GM23338 (cell line): Measurements from ENCODE around the gene GSTP1. TPM values are rescaled to one million over a fixed set of nuclear protein-coding genes. Genes with fewer than 3 reads are reported as not detected.

Source experiments
- ATAC-seq: fragments of 200-7000 bp; cut with Tn5 transposase; 3 replicates; pipeline ENCODE4 v1.9.1; 2020
- DNase-seq: peaks from one replicate; pipeline ENCODE4 v3.0.0-alpha.2; 2015; ENCODE audit warnings: low spot score
- H2AFZ ChIP-seq: fragments of 200-600 bp; sonication (generic); 2 replicates; pipeline ENCODE4 v1.8.0; 2016; ENCODE audit warnings: antibody characterized with exemption, mild to moderate bottlenecking, moderate library complexity
- H3F3A ChIP-seq: fragments of 200-600 bp; sonication (generic); replicated peaks from 2 replicates; pipeline ENCODE4 v1.8.0; 2017; ENCODE audit warnings: antibody characterized with exemption, mixed run types, low read depth
- H3K27ac ChIP-seq: fragments of 200-600 bp; sonication (generic); 2 replicates; pipeline ENCODE4 v1.6.1; 2016; ENCODE audit warnings: low read depth
- H3K27me3 ChIP-seq: fragments of 200-600 bp; sonication (generic); 2 replicates; pipeline ENCODE4 v1.8.0; 2016; ENCODE audit warnings: mild to moderate bottlenecking, mixed run types, moderate library complexity; ENCODE audit not compliant: insufficient read depth
- H3K36me3 ChIP-seq: fragments of 200-600 bp; sonication (generic); 2 replicates; pipeline ENCODE4 v1.8.0; 2016; ENCODE audit warnings: mild to moderate bottlenecking; ENCODE audit not compliant: insufficient read depth
- H3K4me1 ChIP-seq: fragments of 200-600 bp; sonication (generic); 2 replicates; pipeline ENCODE4 v1.8.0; 2016; ENCODE audit warnings: mild to moderate bottlenecking, moderate library complexity; ENCODE audit not compliant: insufficient read depth
- H3K4me2 ChIP-seq: fragments of 200-600 bp; sonication (generic); 2 replicates; pipeline ENCODE4 v1.7.1; 2017; ENCODE audit warnings: mixed run types
- H3K4me3 ChIP-seq: fragments of 200-600 bp; sonication (generic); 2 replicates; pipeline ENCODE4 v1.6.1; 2016; ENCODE audit warnings: mixed run types
- H3K79me2 ChIP-seq: fragments of 200-600 bp; sonication (generic); replicated peaks from 2 replicates; pipeline ENCODE4 v1.8.0; 2017; ENCODE audit warnings: mild to moderate bottlenecking; ENCODE audit not compliant: insufficient read depth
- H3K9me2 ChIP-seq: fragments of 200-600 bp; sonication (generic); 2 replicates; pipeline ENCODE4 v1.8.0; 2017; ENCODE audit not compliant: insufficient read depth
- H4K20me1 ChIP-seq: fragments of 200-600 bp; sonication (generic); replicated peaks from 2 replicates; pipeline ENCODE4 v1.8.0; 2017; ENCODE audit warnings: mild to moderate bottlenecking; ENCODE audit not compliant: insufficient read depth
- H3K27ac Mint-ChIP-seq: 2 replicates; pipeline ENCODE4 v1.8.0; 2020; ENCODE audit warnings: inconsistent platforms, mild to moderate bottlenecking, moderate library complexity, mixed read lengths
- H3K27me3 Mint-ChIP-seq: 3 replicates; pipeline ENCODE4 v1.8.0; 2022; ENCODE audit warnings: low read depth, mild to moderate bottlenecking, moderate library complexity, mixed read lengths, inconsistent platforms; ENCODE audit not compliant: insufficient read depth, poor library complexity
- H3K36me3 Mint-ChIP-seq: 3 replicates; pipeline ENCODE4 v1.8.0; 2021; ENCODE audit warnings: low read depth, mild to moderate bottlenecking, inconsistent platforms, moderate library complexity, mixed read lengths
- H3K4me1 Mint-ChIP-seq: 3 replicates; pipeline ENCODE4 v1.8.0; 2020; ENCODE audit warnings: mild to moderate bottlenecking, inconsistent platforms, mixed read lengths
- H3K4me3 Mint-ChIP-seq: 3 replicates; pipeline ENCODE4 v1.8.0; 2021; ENCODE audit warnings: moderate library complexity, mild to moderate bottlenecking, inconsistent platforms, mixed read lengths
- H3K9me3 Mint-ChIP-seq: 3 replicates; pipeline ENCODE4 v1.8.0; 2020; ENCODE audit warnings: moderate library complexity, mild to moderate bottlenecking, inconsistent platforms, mixed read lengths
- CREB1 ChIP-seq: fragments of 250-450 bp; sonication (Bioruptor Pico); IDR thresholded peaks from 2 replicates; pipeline ENCODE4 v1.5.0; 2020; ENCODE audit warnings: low read depth, mild to moderate bottlenecking, moderate library complexity
- CTCF ChIP-seq, 2 experiments: fragments of 200-600 bp in 1 of 2; sonication (generic) in 1 of 2; conservative IDR thresholded peaks; 2 replicates each; pipeline versions ENCODE4 v1.5.1 to v1.6.1; 2016 to 2017; ENCODE audit warnings: antibody characterized with exemption in 2 of 2, low read depth in 2 of 2, mild to moderate bottlenecking in 2 of 2, moderate library complexity in 1 of 2
- EZH2 ChIP-seq: fragments of 200-600 bp; sonication (generic); IDR thresholded peaks from one replicate; pipeline ENCODE4 v1.8.0; 2017; ENCODE audit warnings: antibody characterized with exemption, mild to moderate bottlenecking, low read depth; ENCODE audit not compliant: unreplicated experiment
- EZH2phosphoT487 ChIP-seq: fragments of 200-600 bp; sonication (generic); IDR thresholded peaks from one replicate; pipeline ENCODE4 v1.8.1; 2018; ENCODE audit warnings: antibody characterized with exemption; ENCODE audit not compliant: unreplicated experiment
- NANOG ChIP-seq: IDR thresholded peaks from 2 replicates; pipeline ENCODE4 v1.6.1; 2016; ENCODE audit warnings: antibody characterized with exemption, borderline replicate concordance
- POLR2AphosphoS5 ChIP-seq: IDR thresholded peaks from 2 replicates; pipeline ENCODE4 v1.6.1; 2016; ENCODE audit warnings: antibody characterized with exemption, low read depth
- REST ChIP-seq: IDR thresholded peaks from one replicate; pipeline ENCODE4 v1.6.1; 2018; ENCODE audit warnings: antibody characterized with exemption; ENCODE audit not compliant: unreplicated experiment
- STAT1 ChIP-seq: IDR thresholded peaks from one replicate; pipeline ENCODE4 v1.6.1; 2016; ENCODE audit warnings: antibody characterized with exemption; ENCODE audit not compliant: unreplicated experiment
- ZNF331 ChIP-seq: fragments of 250-450 bp; sonication (Bioruptor Pico); IDR thresholded peaks from 2 replicates; pipeline ENCODE4 v1.5.0; 2020; ENCODE audit warnings: low read depth, mild to moderate bottlenecking, moderate library complexity
- ZNF462 ChIP-seq: fragments of 250-450 bp; sonication (Bioruptor Pico); IDR thresholded peaks from 2 replicates; pipeline ENCODE4 v1.5.0; 2020; ENCODE audit warnings: mild to moderate bottlenecking, moderate library complexity
- polyA plus RNA-seq: library from polyadenylated mRNA; unstranded; fragments of >200 nt; fragmentation: Nextera tagmentation; extraction: Ambion mirVana; gene quantifications from 2 replicates; pipeline ENCODE4 v1.2.1, GENCODE V29; 2016
- total RNA-seq: library from RNA; depleted of rRNA; stranded (reverse); fragments of >200 nt; shearing (Covaris generic); gene quantifications from 2 replicates; pipeline ENCODE4 v1.2.3, GENCODE V29; 2014
- TF ChIP-seq, protein P1 (sequence below): IDR thresholded peaks from 2 replicates; pipeline ENCODE4 v1.6.1; 2016; ENCODE audit warnings: antibody characterized with exemption

GSTP1 gene
- total and polyA plus RNA-seq, 2 experiments from 2014 or later: 1,776 to 1,881 TPM

- TF ChIP-seq ZNF331 (CRISPR knock-in tag) (no peak), REST (no peak), CTCF (conservative IDR thresholded peaks at IDR 0.05; ENCODE audit: low read depth in 2 of 2) (no peak), POLR2AphosphoS5 (no peak), NANOG (no peak), EZH2phosphoT487 (no peak), STAT1 (no peak)
Measured at GRCh38 chr11:67582011-67582410, 1.6 kb upstream of the GSTP1 start (continued).

DNA sequence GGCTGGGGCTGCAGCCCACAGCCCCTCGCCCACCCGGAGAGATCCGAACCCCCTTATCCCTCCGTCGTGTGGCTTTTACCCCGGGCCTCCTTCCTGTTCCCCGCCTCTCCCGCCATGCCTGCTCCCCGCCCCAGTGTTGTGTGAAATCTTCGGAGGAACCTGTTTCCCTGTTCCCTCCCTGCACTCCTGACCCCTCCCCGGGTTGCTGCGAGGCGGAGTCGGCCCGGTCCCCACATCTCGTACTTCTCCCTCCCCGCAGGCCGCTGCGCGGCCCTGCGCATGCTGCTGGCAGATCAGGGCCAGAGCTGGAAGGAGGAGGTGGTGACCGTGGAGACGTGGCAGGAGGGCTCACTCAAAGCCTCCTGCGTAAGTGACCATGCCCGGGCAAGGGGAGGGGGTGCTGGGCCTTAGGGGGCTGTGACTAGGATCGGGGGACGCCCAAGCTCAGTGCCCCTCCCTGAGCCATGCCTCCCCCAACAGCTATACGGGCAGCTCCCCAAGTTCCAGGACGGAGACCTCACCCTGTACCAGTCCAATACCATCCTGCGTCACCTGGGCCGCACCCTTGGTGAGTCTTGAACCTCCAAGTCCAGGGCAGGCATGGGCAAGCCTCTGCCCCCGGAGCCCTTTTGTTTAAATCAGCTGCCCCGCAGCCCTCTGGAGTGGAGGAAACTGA, 731 bp downstream of the GSTP1 start:
- ATAC-seq: peak; percentile 30
- no peak; the same call in 1 of the 2 replicates for TF ChIP-seq POLR2AphosphoS5
- TF ChIP-seq, protein P1, sequence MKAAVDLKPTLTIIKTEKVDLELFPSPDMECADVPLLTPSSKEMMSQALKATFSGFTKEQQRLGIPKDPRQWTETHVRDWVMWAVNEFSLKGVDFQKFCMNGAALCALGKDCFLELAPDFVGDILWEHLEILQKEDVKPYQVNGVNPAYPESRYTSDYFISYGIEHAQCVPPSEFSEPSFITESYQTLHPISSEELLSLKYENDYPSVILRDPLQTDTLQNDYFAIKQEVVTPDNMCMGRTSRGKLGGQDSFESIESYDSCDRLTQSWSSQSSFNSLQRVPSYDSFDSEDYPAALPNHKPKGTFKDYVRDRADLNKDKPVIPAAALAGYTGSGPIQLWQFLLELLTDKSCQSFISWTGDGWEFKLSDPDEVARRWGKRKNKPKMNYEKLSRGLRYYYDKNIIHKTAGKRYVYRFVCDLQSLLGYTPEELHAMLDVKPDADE: no peak
- TF ChIP-seq STAT1: no peak
- no peak for TF ChIP-seq ZNF462
- TF ChIP-seq EZH2: no peak
- TF ChIP-seq CREB1: no peak
- TF ChIP-seq EZH2phosphoT487: no peak

More for the DNA sequence above, 731 bp downstream of the GSTP1 start:
- Histone ChIP-seq H3K9me2 (no peaks in the 10 kb centered on the region), H3K4me1 (peaks cover 33% of the 10 kb centered on the region), H3K4me2 (peak overlapping the region; percentile 95), H3K79me2 (peaks cover 27% of the 10 kb centered on the region), H3F3A (peaks cover 20% of the 10 kb centered on the region), H4K20me1 (peaks cover 17% of the 10 kb centered on the region; the same call in 1 of the 2 replicates), H3K27me3 (no peaks in the 10 kb centered on the region), H3K4me3 (peak overlapping the region; percentile 88), H2AFZ (no peak overlapping the region), H3K27ac (peak overlapping the region; percentile 80; the same call in 1 of the 2 replicates), H3K36me3 (peaks cover 11% of the 10 kb centered on the region; the same call in 1 of the 2 replicates)
- H3K27me3 Mint-ChIP-seq: peaks cover 30% of the 10 kb centered on the region
- peak; percentile 65 for DNase-seq
- peak overlapping the region; percentile 93 for H3K27ac Mint-ChIP-seq
- H3K4me1 Mint-ChIP-seq: peaks cover 55% of the 10 kb centered on the region
- peaks cover 2% of the 10 kb centered on the region; the same call in 2 of the 3 replicates for H3K9me3 Mint-ChIP-seq
- peaks cover 48% of the 10 kb centered on the region for H3K36me3 Mint-ChIP-seq
- H3K4me3 Mint-ChIP-seq: peak overlapping the region; percentile 85
